DND-41 (cell line): ENCODE data around the gene ADRM1.

ENCODE experiments used
- CTCF ChIP-seq: IDR thresholded peaks from 2 replicates; pipeline ENCODE4 v1.5.1; 2012; ENCODE audit warnings: borderline replicate concordance, low read length, moderate library complexity, mild to moderate bottlenecking; ENCODE audit not compliant: poor library complexity, severe bottlenecking; ENCODE audit errors: extremely low read depth
- EZH2 ChIP-seq: IDR thresholded peaks from 3 replicates; pipeline ENCODE4 v1.6.1; 2012; ENCODE audit warnings: borderline replicate concordance, low read depth, mild to moderate bottlenecking, moderate library complexity, low read length, inconsistent platforms; ENCODE audit not compliant: severe bottlenecking

- TF ChIP-seq CTCF (no peak), EZH2 (no peak)
Measured at GRCh38 chr20:62262064-62262463, 40.7 kb upstream of the ADRM1 start.
